Measurements from ENCODE around the gene CNTNAP2. TPM values are rescaled to one million over a fixed set of nuclear protein-coding genes. Genes with fewer than 3 reads are reported as not detected.
"Not testable (repeated sequence)": the region's sequence is repeated elsewhere in the genome, so short reads cannot be mapped to it uniquely, and the experiment has no call there.

Gene CNTNAP2
- total RNA-seq, 1 donor from 2014 or later = 0.22 TPM

DNA sequence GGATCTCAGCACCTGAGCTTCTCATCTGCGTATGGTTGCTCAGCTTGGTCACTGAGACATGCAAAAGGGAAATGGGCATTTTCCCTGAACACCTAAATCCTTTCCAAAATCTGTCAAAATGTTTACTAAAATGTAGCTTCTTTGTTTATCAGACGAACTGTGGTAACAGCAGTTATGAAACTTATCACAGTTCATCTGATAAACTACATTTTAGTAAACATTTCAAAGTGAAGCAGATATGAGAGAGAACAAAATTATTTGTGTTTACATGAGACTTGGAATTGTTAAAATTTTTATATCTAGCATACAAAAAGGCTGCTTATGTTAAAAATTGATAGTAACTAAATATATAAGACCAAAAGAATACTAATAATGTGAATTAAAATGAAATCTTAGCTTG, 1900.5 kb downstream of the CNTNAP2 start:
- DNase-seq = no peak
- intact Hi-C loops (cut with micrococcal nuclease) = no loop called here
- ATAC-seq = no peak

DNA sequence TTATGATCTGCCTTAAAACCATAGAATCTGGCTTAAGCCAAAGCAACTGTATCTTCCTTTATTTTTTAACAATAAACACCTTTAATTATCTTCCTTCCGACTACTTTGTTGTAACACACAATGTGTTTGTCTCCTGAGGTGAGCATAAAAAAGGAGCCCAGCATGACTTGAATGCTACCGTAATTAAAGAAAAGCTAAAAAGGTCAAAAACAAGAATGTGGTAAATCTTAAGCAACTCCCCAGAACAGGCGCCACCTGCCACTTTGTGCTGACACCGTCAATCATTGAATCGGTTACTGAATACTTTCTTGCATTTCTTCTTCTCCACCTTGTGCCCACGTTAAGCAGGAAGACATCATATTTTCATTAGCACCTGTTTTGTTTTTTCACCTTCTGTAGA, 1904.1 kb downstream of the CNTNAP2 start:
- no peak for ATAC-seq
- intact Hi-C loops (cut with micrococcal nuclease) = no loop called here
- DNase-seq = no peak

GRCh38 chr7:148021507-148022045, 1905.0 kb downstream of the CNTNAP2 start:
- DNase-seq (no peak), ATAC-seq (no peak)
- intact Hi-C loops (cut with micrococcal nuclease) = no loop called here

- DNase-seq (no peak), ATAC-seq (no peak)
- intact Hi-C loops (cut with micrococcal nuclease) = no loop called here
Observed at GRCh38 chr7:148022832-148023231, 1906.2 kb downstream of the CNTNAP2 start.

DNA sequence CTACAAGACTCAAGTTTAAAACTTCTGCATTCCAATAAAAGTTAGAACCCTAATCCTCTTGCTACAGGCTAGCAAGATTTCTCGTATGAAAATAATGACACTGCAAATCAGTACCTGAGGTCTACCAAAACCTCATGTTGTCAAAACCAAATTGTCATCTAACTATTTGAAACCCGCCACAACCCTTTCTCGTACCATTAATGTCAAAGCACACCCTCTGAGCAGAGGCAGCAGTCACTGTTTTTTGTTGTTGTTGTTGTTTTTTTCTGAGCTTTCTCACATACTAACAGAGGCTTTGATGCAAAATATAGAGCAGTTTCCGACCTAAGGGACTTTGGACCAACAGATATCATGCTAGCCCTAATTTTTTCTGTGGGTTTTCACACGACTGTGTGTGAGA, 1910.1 kb downstream of the CNTNAP2 start:
- DNase-seq = no peak
- intact Hi-C loops (cut with micrococcal nuclease) = no loop called here
- ATAC-seq = no peak

- no peak for DNase-seq
- no peak for ATAC-seq
- intact Hi-C loops (cut with micrococcal nuclease) = no loop called here
Observed at GRCh38 chr7:148028165-148028564, 1911.6 kb downstream of the CNTNAP2 start.

- DNase-seq (no peak), ATAC-seq (no peak)
- intact Hi-C loops (cut with micrococcal nuclease) = no loop called here
Observed at GRCh38 chr7:148031019-148031418, 1914.4 kb downstream of the CNTNAP2 start.

DNA sequence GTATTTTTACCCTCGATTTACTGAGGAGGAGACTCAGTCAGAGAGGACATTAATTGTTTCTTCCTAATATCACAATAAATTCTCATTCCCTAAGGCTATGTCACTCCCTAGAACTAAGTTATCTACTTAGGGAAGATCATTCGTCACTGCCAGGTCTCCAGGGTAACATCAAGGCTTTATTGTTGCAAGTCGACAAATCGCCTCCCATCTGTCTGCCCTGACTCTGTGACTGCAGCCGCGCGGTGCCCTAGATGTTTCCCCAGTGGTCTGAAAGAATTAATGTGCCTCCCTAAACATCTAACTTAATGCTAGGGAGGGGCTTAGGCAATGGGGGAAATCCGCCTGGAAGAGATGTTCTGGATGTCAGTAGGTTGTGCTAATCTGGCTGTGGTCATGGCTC, 1915.2 kb downstream of the CNTNAP2 start:
- intact Hi-C loops (cut with micrococcal nuclease) = no loop called here
- DNase-seq (no peak), ATAC-seq (no peak)

DNA sequence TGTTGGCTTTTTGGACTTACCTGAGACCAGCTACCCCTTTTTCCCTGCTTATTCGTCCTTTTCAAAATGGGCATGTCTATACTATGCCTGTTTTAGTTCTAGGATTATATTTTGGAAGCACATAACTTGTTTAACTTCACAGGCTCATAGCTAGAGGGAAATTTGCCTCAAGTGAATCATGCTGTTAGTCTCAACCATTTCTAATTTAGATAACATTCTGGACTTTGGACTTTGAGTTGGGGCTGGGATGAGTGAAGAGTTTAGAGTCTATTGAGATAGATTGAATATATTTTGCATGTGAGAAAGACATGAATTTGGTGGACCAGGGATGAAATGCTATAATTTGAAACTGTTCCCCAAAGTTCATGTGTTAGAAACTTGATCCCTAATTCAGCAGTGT, 1919.3 kb downstream of the CNTNAP2 start:
- intact Hi-C loops (cut with micrococcal nuclease) = no loop called here
- ATAC-seq (no peak), DNase-seq (no peak)

- ATAC-seq (no peak), DNase-seq (no peak)
- intact Hi-C loops (cut with micrococcal nuclease) = no loop called here
Observed at GRCh38 chr7:148037044-148037443, 1920.4 kb downstream of the CNTNAP2 start.

GRCh38 chr7:148041156-148041555, 1924.6 kb downstream of the CNTNAP2 start:
- DNase-seq = no peak
- intact Hi-C loops (cut with micrococcal nuclease) = no loop called here

GRCh38 chr7:148042935-148043631, 1926.5 kb downstream of the CNTNAP2 start:
- DNase-seq (no peak), ATAC-seq (no peak)
- intact Hi-C loops (cut with micrococcal nuclease) = no loop called here

More at GRCh38 chr7:148041156-148041555, 1924.6 kb downstream of the CNTNAP2 start:
- no peak for ATAC-seq

DNA sequence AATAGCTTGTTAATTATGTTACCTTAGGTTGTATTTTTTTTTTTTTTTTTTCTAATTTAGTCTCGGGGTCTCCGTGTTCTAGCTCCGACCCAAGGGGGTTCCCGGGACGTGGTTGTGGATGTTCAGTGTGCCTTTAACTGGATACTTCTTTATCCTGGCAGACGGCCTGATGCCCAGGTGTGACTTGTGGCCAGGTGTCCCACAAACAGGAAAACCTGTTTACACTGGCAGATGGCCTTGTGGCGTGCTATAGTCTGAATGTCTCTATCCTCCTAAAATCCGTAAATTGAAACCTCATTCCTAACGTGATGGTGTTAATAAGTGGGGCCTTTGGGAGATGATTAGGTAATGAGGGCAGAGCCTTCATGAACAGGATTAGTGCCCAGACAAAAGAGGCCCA, 1927.6 kb downstream of the CNTNAP2 start:
- intact Hi-C loops (cut with micrococcal nuclease) = no loop called here
- DNase-seq = no peak
- ATAC-seq = no peak

- intact Hi-C loops (cut with micrococcal nuclease) = no loop called here
- DNase-seq (no peak), ATAC-seq (no peak)
Observed at GRCh38 chr7:148045521-148045920, 1928.9 kb downstream of the CNTNAP2 start.

GRCh38 chr7:148049068-148049467, 1932.5 kb downstream of the CNTNAP2 start:
- intact Hi-C loops (cut with micrococcal nuclease) = no loop called here
- ATAC-seq (no peak), DNase-seq (no peak)

DNA sequence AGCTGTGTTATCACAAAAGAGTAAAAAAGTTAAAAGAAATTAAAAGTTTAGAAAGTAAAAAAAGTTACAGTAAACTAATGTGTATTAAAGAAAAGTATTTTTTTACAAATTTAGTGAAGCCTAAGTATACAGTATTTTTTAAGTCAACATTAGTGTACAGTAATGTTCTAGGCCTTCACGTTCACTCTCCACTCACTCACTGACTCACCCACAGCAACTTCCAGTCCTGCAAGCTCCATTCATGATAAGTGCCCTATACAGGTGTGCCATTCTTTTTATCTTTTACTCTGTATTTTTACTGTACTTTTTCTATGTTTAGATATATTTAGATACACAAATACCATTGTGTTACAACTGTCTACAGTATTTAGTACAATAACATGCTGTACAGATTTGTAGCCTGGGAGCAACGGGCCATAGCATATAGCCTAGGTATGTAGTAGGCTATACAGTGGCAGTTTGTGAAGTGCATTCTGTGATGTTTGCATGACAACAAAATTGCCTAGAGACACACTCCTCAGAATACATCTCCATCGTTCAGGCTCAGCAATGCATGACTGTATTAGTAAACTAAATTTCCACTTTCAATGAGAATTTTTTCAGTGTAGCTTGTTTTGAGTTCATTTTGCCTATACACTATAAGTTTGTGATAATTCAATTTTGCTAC, 1934.0 kb downstream of the CNTNAP2 start:
- DNase-seq (no peak), ATAC-seq (no peak)
- intact Hi-C loops (cut with micrococcal nuclease) = no loop called here

GRCh38 chr7:148056406-148056805, 1939.8 kb downstream of the CNTNAP2 start:
- no peak for ATAC-seq
- DNase-seq = no peak
- intact Hi-C loops (cut with micrococcal nuclease) = no loop called here

DNA sequence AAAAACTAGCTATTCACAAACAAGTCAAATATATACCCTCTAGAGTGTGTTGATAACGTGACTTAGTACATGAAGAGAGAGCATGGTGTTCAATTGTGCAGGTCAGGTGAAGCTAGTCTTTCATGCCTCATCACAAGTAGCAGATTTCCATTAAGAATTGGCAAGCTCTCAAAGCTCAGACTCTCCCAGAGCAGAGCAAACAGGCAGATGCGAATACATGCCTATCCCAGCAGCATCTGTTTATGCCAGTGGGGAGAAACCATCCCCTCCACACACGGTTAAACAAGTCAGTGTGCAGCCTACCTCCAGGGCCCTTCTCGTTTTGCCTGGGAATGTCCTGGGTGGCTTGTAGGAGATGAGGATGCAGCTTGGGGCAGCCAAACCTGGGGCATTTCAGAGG, 1941.5 kb downstream of the CNTNAP2 start:
- no peak for DNase-seq
- intact Hi-C loops (cut with micrococcal nuclease) = no loop called here
- ATAC-seq = no peak

- DNase-seq (no peak), ATAC-seq (no peak)
- intact Hi-C loops (cut with micrococcal nuclease) = no loop called here
Observed at GRCh38 chr7:148058753-148059152, 1942.2 kb downstream of the CNTNAP2 start.

GRCh38 chr7:148060724-148061123, 1944.1 kb downstream of the CNTNAP2 start:
- intact Hi-C loops (cut with micrococcal nuclease) = no loop called here
- DNase-seq = no peak
- no peak for ATAC-seq

GRCh38 chr7:148078111-148078510, 1961.5 kb downstream of the CNTNAP2 start:
- peak; percentile 60 for ATAC-seq

More at GRCh38 chr7:148078111-148078510, 1961.5 kb downstream of the CNTNAP2 start:
- DNase-seq; intact Hi-C loops (cut with micrococcal nuclease): not testable (repeated sequence)

Measured in left ventricle myocardium superior (tissue), 1 donor.